UCSD-AML1 (cell line): Measurements from ENCODE around the gene ZNF473.
"Not testable (repeated sequence)": the region's sequence is repeated elsewhere in the genome, so short reads cannot be mapped to it uniquely, and the experiment has no call there.

Experiments
- DNase-seq: peaks from one replicate; lab custom pipeline; 2025; ENCODE audit not compliant: unreplicated experiment; lab: John Stamatoyannopoulos, UW

ZNF473 gene

DNA sequence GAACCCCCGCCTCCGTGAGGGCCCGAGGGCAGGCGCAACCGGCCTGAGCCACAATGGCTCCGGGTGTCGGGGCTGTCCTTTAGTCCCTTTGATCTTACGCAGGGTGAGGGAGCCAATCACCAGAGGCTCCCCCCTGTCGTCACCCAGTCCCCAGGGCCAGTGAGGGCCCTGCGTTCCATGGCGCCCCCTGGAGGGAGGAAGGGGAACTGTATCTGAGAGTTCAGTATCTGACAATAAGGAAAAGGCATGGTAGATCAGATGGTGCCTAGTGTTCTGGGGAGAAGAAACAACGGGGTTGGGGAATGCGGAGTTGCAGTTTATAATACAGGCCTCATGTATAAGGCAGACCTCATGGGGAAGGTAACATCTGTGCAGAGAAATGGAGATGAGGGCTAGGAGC is 72.1 kb downstream of the ZNF473 start:
- DNase-seq = not testable (repeated sequence)

DNA sequence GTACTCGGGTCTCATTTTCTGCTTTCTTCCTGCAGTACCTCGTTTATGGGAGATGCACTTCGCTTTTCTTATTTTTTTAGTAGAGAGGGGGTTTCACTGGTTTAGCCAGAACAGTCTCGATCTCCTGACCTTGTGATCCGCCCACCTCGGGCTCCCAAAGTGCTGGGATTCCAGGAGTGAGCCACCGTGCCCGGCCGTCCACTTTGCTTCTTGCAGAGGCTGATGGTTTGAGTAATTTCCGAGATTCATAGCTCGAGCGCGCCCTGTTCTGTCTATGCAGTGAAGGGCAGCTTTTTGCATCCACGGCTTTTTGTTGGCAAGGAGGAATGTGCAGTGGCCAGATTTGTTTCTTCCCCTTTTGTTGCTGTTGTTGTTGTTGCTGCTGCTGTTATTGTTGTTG is 73.1 kb downstream of the ZNF473 start:
- not testable (repeated sequence) for DNase-seq

DNA sequence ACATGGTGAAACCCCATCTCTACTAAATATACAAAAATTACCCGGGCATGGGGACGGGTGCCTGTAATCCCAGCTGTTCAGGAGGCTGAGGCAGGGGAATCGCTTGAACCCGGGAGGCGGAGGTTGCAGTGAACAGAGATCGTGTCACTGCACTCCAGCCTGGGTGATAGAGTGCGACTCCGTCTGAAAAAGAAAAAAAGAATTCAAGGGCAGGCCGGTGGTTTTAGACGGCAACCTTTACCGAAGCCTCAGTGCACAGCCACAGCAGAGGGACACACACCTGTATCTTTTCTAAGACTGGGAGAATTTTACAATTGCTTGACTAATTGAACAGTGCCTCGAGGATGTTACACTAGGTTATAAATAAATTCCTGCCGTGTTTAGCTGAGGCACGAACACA is 73.9 kb downstream of the ZNF473 start:
- DNase-seq = not testable (repeated sequence)

DNA sequence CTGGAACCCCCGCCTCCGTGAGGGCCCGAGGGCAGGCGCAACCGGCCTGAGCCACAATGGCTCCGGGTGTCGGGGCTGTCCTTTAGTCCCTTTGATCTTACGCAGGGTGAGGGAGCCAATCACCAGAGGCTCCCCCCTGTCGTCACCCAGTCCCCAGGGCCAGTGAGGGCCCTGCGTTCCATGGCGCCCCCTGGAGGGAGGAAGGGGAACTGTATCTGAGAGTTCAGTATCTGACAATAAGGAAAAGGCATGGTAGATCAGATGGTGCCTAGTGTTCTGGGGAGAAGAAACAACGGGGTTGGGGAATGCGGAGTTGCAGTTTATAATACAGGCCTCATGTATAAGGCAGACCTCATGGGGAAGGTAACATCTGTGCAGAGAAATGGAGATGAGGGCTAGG is 75.1 kb downstream of the ZNF473 start:
- not testable (repeated sequence) for DNase-seq
